Glutamatergic neuron (in vitro differentiated cells): Measurements from ENCODE around the gene ESYT3. TPM values are rescaled to one million over a fixed set of nuclear protein-coding genes. Genes with fewer than 3 reads are reported as not detected.
A peak's percentile ranks its signal among the peaks of the same experiment; 100 is the strongest.

Source experiments
- DNase-seq: peaks from one replicate; pipeline ENCODE4 v3.0.0; 2022
- H3K27ac Mint-ChIP-seq: one replicate; pipeline ENCODE4 v1.8.0; 2020; ENCODE audit warnings: mild to moderate bottlenecking, mixed read lengths, inconsistent platforms; ENCODE audit not compliant: unreplicated experiment
- H3K27me3 Mint-ChIP-seq: one replicate; pipeline ENCODE4 v1.8.0; 2020; ENCODE audit warnings: mild to moderate bottlenecking, moderate library complexity, mixed read lengths, inconsistent platforms; ENCODE audit not compliant: unreplicated experiment
- H3K36me3 Mint-ChIP-seq: one replicate; pipeline ENCODE4 v1.8.0; 2020; ENCODE audit warnings: mild to moderate bottlenecking, mixed read lengths, inconsistent platforms; ENCODE audit not compliant: unreplicated experiment
- H3K4me1 Mint-ChIP-seq: one replicate; pipeline ENCODE4 v1.8.0; 2020; ENCODE audit warnings: mild to moderate bottlenecking, low read depth, mixed read lengths, inconsistent platforms; ENCODE audit not compliant: unreplicated experiment
- H3K4me3 Mint-ChIP-seq: one replicate; pipeline ENCODE4 v1.8.0; 2020; ENCODE audit warnings: mild to moderate bottlenecking, mixed read lengths, inconsistent platforms; ENCODE audit not compliant: unreplicated experiment
- H3K9me3 Mint-ChIP-seq: one replicate; pipeline ENCODE4 v1.8.0; 2020; ENCODE audit warnings: mild to moderate bottlenecking, moderate library complexity, mixed read lengths, inconsistent platforms; ENCODE audit not compliant: unreplicated experiment
- CTCF ChIP-seq: fragments of 200-600 bp; sonication (generic); IDR thresholded peaks from one replicate; pipeline ENCODE4 v1.5.0; 2021; ENCODE audit not compliant: partially characterized antibody, unreplicated experiment
- total RNA-seq: library from RNA; stranded (reverse); fragmentation: NEBNext Ultra II Directional; extraction: Animal tissue kit (Norgen Biotek cat#: 25700); gene quantifications from one replicate; pipeline ENCODE4 v1.2.1, GENCODE V29; 2021; ENCODE audit not compliant: unreplicated experiment

ESYT3 gene
- total RNA-seq, 1 donor from 2014 or later: not detected

DNA sequence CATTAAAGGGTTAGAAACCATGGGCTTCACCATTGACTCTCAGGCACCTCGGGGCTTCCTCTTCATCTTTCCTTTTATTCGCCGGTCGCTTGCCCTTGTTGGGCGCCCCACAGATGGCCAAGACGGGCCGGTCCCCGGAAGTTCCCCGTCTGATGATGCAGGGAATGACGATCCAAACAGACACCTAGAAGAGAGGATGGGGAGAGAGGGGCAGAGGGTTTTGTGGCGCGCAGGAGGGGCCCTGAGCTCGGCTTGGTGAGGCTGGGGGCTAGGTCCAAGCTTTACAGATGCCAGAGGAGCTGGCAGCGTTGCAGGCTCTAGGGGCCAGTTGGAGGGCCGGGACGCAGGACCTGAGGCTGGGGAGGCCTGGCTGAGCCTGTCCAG lies 532 bp upstream of the ESYT3 start:
- DNase-seq: no peak
- H3K36me3 Mint-ChIP-seq: peaks cover 15% of the 10 kb centered on the region
- H3K9me3 Mint-ChIP-seq: peaks cover 3% of the 10 kb centered on the region
- H3K4me3 Mint-ChIP-seq: peak overlapping the region; percentile 42
- no peaks in the 10 kb centered on the region for H3K4me1 Mint-ChIP-seq
- H3K27ac Mint-ChIP-seq: no peak overlapping the region
- H3K27me3 Mint-ChIP-seq: peaks cover 19% of the 10 kb centered on the region
- TF ChIP-seq CTCF: no peak

DNA sequence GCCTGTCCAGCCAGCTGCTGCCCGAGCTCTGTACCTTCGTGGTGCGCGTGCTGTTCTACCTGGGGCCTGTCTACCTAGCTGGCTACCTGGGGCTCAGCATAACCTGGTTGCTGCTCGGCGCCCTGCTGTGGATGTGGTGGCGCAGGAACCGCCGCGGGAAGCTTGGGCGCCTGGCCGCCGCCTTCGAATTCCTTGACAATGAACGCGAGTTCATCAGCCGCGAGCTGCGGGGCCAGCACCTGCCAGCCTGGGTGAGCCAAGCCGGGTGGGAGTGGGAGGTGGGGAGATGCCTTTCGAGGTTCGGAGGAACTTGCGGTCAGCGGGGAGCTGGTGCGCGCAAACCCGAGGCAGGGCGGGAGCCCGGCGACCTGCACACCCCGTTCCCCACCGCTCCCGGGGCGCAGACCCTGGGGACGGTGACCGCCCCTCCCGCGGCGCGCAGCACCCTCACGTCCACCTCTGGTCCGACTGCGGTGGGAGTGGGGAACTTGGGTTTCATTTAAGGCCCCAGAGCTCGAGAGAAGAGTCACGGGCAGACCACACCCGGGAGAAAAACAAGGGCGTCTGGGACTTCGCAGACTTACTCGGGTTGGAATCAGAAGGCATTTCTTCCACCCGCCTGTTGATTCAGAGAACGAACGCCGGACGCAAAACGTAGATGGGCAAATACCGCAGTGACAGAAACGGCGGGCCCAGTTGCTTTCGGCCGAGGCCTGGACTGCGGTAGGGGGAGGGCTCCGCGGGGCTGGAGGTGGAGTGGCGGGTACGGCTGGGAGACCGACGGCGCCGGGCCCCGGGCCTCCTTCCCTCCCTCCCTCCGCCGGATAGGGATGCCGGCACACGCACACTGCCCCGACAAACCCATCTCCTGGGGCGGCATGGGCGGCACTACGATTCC lies 708 bp downstream of the ESYT3 start:
- H3K36me3 Mint-ChIP-seq: peaks cover 15% of the 10 kb centered on the region
- peaks cover 3% of the 10 kb centered on the region for H3K9me3 Mint-ChIP-seq
- no peak overlapping the region for H3K27ac Mint-ChIP-seq
- TF ChIP-seq CTCF: no peak
- H3K27me3 Mint-ChIP-seq: peaks cover 19% of the 10 kb centered on the region
- DNase-seq: peak; percentile 31
- peak overlapping the region; percentile 74 for H3K4me3 Mint-ChIP-seq
- no peaks in the 10 kb centered on the region for H3K4me1 Mint-ChIP-seq

DNA sequence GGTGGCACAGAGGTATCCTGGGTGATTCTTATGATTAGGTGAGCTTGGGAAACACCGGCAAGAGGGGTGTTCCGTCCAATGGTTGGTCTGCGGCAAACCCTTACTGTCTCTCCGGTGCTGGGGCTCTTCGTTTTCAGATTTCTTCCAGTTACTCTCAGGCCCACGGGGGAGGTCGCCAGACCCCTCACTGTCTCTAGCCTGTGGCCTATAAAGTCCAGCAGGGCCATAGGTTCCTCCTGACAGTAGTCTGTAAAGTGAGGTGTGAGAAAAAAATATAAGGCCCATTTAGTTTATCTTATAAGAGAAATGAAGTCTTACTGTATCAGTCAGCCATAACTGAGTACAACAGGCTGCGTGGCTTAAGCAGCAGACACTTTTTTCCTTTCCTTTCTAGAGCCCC lies 1.4 kb downstream of the ESYT3 start:
- Mint-ChIP-seq H3K27me3 (peaks cover 19% of the 10 kb centered on the region), H3K36me3 (peaks cover 15% of the 10 kb centered on the region), H3K27ac (peak overlapping the region; percentile 48), H3K4me1 (no peaks in the 10 kb centered on the region), H3K9me3 (peaks cover 3% of the 10 kb centered on the region), H3K4me3 (peak overlapping the region; percentile 63)
- no peak for TF ChIP-seq CTCF
- DNase-seq: no peak

- Mint-ChIP-seq H3K27ac (no peak overlapping the region), H3K9me3 (peaks cover 3% of the 10 kb centered on the region), H3K4me3 (no peak overlapping the region), H3K36me3 (peaks cover 15% of the 10 kb centered on the region), H3K4me1 (no peaks in the 10 kb centered on the region), H3K27me3 (peaks cover 21% of the 10 kb centered on the region)
- no peak for DNase-seq
- TF ChIP-seq CTCF: no peak
Observed at GRCh38 chr3:138437281-138437680, 2.9 kb downstream of the ESYT3 start.

DNA sequence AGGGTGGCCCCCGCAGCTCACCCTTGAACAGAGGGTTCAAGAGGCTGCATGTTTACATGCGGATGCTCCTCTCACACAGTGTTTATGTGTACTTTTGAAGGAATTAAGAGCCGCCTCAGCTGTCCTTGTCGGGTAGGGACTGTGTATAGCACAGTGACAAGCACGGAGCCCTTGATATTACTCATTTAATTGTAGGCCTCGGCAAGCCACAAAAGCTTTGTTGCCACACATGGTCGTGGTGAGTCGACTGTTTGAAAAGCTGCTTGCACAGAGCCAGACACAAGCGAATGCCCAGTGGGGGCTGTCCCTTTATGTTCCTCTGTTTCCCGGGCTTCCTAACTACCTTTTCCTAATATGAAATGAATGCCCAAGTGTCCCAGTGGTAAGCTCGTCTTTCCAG lies 4.5 kb downstream of the ESYT3 start:
- no peak overlapping the region for H3K4me3 Mint-ChIP-seq
- no peak for DNase-seq
- H3K27ac Mint-ChIP-seq: no peak overlapping the region
- peaks cover 20% of the 10 kb centered on the region for H3K27me3 Mint-ChIP-seq
- no peak for TF ChIP-seq CTCF
- peaks cover 3% of the 10 kb centered on the region for H3K9me3 Mint-ChIP-seq
- no peaks in the 10 kb centered on the region for H3K4me1 Mint-ChIP-seq
- peaks cover 7% of the 10 kb centered on the region for H3K36me3 Mint-ChIP-seq
